ENCODE results near the gene FGA. TPM values are rescaled to one million over a fixed set of nuclear protein-coding genes. Genes with fewer than 3 reads are reported as not detected.

Gene FGA
- total RNA-seq: not detected
- long read RNA-seq: 0 reads

DNA sequence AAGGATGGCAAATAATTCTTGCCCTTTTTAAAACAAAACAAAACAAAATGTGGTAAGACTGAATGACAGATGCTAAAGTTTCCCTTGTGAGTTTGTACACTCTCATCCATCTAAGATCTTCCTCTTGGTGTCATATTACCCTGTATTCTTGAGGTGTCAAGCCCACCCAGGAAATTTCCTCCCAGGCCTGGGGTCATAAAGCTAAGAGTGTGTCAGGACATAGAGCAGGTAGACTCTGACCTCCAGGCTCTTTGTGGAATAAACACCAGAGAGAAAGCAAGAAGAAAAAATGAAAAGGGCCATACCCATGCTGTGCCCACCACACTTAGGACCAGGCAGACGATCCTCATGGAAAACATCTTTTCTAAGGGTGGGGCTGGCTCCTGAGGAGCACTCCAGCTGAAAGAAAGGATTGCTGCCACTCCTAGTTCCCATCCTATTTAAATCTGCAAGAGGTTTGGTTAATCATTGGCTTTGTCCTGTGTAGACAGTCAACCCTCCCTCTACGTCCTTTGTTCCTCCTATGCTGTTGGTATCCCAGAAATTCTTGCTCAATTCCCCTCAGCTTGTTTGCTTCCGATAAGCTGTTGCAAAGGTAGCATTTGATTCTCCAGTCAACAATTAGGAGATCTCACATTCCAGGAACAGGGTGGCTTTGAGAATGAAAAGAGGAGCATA, at the start of gene FGA:
FGA (minus strand) TSS at position 414 of the 678 bp plus-strand sequence; CDS start at position 359, 55 bp downstream.
- intact Hi-C loops (cut with micrococcal nuclease): no loop called here
- DNase-seq (no peak), ATAC-seq (no peak)

DNA sequence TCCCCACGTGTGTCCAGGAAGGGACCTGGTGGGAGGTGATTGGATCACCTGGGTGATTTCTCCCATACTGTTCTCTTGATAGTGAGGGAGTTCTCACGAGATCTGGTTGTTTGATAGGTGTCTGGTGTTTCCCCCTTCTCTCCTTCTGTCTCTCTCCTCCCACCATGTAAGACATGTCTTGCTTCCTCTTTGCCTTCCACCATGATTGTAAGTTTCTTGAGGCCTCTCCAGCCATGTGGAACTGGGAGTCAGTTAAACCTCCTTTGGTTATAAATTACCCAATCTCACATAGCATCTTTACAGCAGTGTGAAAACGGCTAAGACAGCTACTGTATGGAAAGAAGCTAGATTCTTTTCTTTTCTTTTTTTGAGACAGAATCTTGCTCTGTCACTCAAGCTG, 43.5 kb upstream of the FGA start:
- ATAC-seq (no peak), DNase-seq (no peak)
- intact Hi-C loops (cut with micrococcal nuclease): no loop called here

DNA sequence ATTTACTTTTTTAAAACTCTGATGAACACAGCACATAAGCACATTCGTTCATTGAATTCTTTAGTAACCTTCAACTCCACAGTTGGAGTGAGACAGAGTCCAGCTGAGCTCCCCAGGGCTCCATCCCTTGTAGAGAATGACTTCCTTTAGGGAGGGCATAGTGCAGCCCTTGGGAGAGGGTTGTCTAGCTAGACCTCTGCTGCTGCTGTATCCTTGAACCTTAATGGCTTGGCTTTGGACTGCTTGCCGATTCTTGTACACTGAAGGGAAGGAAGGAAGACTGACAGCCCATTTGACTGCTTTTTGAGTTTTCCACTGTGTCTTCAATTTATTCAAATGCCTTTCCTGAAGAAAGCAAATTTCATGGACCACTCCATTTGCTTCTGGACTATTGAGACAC, 41.3 kb upstream of the FGA start:
- ATAC-seq: no peak
- DNase-seq: no peak
- intact Hi-C loops (cut with micrococcal nuclease): no loop called here

DNA sequence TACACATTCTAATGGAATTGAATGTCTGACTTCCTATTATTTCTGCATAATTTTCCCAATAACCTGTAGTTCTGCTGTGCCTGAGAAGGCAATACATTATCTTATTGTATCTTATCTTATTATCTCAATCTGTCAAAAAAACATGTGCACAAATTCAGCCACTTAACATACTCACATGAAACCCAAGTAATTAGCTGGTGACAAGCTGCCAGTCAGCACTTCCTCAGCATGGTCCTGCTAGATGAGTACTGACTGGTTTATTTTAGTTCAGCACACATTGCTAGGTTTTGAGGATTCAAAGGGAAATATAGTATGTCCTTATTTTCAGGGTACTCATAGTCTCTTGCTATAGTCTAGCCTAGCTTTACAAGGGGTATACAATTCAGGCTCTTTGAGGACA, 39.8 kb upstream of the FGA start:
- ATAC-seq (no peak), DNase-seq (no peak)
- intact Hi-C loops (cut with micrococcal nuclease): no loop called here

DNA sequence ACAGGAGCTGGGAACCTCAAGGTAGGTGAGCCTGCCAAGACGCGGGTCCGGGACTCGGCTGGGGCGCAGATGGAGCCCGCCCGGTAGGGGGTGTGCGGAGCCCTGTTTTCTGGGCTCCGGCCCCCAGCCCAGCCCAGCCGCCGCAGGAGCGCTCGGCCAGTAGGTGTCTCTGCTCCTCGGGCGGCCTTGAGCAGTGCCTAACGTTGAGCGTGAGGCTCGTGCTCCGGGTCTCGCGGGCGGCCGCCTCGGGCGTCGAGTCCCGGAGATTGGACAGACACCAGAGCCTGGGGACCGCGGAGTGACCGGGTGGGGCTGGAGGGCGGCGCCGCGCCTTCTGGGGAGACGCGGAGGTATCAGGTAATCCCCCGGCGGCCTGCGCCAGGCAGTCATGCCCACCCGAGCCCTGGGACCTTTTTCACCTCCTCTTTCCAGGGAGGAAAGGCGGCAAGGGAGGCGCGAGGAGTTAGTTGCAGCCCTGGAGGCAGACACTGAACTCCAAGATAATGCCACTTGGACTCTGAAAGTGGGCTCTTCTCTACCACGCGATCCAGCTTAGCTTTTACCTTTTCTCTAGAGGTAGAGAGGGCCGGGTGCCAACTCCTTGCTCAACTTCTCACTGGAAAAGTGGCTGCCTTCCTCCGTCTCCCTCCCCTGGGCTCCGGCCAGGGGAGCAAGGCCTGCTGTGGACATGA, 36.4 kb upstream of the FGA start:
- ATAC-seq: peak; percentile 84
- DNase-seq: peak; percentile 57
- intact Hi-C loops (cut with micrococcal nuclease): no loop called here

DNA sequence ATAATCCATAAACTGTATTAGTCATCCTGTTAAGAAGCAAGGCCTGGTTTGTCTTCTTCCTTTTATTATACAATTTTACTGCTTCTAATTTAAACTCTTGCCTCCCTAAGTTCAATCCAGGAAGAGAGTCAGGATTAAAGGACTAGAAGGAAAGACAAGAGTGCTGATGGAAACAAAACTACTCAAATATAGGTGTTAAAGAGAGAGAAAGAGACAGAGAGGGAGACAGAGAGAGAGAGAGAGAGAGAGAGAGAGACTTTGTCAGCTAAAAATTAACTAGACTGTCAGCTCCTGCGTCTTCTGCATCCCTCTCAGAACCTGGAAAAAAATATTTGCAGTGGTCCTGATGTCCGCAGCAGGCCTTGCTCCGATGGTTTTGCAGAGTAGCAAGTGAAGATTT, 35.4 kb upstream of the FGA start:
- ATAC-seq (no peak), DNase-seq (no peak)
- intact Hi-C loops (cut with micrococcal nuclease): no loop called here

DNA sequence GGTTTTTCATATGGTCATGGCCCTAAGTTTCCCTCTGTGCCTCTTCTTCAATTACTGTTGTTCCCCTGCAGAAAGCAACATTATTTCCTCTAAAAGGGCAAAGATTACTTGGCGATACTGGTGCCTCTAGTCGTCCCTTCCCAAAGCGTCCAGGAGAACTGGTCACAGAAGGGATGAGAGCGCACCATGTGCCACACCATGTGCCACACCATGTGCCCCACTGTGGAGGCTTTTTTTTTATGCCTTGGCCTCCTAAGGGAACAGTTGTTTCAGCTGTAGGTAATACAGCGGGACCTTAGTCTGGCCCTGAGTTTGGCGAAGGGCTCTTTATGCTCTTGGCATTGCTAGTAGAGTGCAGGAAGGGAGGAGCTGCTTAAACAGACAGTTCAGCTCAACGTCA, 33.5 kb upstream of the FGA start:
- intact Hi-C loops (cut with micrococcal nuclease): no loop called here
- no peak for ATAC-seq
- DNase-seq: no peak

DNA sequence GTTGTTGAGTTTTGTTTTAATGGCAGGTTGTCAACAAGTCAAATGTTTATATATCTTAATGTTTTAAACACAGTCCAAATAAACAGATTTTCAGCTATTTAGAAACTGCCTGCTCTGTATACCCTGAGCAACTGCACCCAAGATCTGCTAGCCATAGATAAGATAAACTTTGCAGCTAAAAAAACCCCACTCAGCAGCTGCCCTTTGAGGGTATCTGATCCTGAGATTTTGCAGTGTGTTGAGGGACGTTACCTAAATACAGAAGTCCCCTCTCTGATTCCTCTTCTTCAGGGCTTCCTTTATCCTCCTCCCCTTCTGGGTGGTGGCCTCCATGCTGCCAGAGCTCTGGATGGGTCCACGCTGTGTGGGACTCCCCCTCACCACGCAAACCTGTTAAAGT, 32.9 kb upstream of the FGA start:
- intact Hi-C loops (cut with micrococcal nuclease): no loop called here
- ATAC-seq (no peak), DNase-seq (no peak)

DNA sequence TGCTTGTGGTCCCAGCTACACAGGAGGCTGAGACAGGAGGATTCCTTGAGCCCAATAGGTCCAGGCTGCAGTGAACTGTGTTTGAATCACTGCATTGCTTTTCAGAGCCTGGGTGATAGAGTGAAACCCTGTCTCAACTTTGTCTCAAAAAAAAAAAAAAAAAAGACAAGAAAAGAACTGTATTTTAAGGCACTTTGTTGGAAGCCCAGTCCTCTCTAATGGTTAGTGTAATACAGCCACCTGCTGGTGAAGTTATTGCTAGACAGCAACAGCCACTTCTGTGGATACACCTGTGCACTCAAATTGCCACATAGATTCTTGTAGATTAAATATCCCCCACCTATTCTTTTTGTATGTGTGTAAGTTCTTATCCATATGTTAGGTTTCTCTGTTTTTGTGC, 32.1 kb upstream of the FGA start:
- DNase-seq (no peak), ATAC-seq (no peak)
- intact Hi-C loops (cut with micrococcal nuclease): no loop called here

DNA sequence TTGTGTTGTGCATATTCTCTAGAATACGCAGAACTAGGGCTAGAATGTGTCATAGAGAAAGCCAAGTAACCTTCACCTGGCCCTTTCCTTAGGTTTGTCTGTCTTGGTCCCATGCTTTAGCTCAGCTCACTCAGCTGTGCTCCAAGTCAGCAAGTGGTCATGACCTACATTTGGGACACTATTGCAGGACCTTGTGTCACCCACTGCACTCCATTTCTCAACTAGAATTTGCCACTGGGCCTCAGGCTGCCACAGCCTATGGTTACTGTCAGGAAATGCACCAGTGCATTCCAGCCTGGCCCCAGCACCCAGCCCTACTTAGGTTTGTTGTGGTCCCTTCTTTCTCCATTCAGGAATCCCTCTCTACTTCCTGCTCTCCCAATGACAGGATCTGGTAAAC, 29.6 kb upstream of the FGA start:
- intact Hi-C loops (cut with micrococcal nuclease): no loop called here
- DNase-seq (no peak), ATAC-seq (no peak)

DNA sequence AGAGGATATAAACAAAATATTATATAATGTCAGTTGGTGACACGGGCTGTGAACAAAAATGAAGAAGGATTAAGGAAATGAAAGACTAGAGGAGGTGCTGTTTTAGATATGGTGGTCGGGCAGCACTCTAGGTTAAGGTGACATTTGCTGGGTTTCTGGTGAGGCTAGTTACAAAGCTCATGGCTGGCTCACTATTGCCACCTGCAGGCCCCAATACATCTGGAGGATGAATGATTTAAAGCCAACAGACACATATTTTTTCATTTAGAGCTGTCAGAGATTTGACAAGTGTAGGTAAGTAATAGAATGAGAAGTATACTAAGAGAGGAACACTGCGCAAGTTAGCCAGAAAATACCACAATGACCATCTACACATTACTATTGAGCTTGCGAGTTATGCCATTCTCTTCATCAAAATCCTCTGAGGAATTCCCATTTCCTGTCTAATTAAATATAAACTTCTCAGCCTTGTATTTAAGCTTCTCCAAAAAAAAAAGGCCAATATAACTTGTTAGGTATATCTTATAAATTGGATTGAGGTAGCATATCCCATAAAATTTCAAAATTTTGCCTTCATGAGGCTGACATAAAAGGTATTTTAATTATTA, 28.3 kb upstream of the FGA start:
- ATAC-seq (no peak), DNase-seq (peak; percentile 43)
- intact Hi-C loops (cut with micrococcal nuclease): no loop called here

DNA sequence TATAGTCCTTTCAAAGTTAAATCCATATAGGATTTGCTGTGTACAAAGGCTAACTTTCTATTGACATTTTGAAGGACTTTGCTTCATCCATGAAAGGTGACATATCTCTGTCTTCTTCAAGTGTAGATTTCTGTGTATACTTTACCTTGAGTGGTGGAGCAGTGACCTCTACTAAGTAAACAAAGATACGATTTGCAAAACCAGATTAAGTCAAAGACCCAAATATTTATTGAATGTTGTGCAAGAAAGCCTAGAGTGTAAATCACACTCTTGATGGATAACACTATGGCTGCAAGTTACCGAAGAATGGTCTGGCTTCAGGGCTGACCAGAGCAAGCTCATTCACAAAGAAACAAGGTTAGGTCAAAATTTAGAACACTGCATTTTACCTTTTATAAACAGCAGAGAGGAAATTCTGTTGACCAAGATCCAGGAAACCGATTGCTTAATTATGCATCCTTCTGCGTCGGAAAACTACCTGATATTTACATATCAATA, 27.3 kb upstream of the FGA start:
- ATAC-seq (no peak), DNase-seq (no peak)
- intact Hi-C loops (cut with micrococcal nuclease): no loop called here

DNA sequence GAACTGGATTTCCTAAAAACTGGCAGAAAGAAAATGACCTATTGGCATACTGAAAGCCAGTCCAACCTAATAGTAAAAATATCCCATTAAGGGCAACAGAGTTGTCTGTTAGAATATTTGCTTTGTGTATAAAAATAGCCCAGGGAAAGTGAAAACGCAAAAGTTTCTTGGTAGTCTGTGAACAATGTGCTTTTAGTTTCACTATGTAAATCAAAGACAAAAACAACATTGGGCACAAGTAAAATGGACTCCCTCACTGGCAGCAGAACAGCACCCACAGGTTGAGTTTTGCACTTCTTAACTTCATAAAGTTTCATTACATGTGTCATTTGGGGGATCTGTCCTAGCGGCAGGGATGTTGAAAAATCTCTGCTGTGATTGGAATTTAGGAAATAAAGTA, 26.2 kb upstream of the FGA start:
- ATAC-seq (no peak), DNase-seq (no peak)
- intact Hi-C loops (cut with micrococcal nuclease): no loop called here

DNA sequence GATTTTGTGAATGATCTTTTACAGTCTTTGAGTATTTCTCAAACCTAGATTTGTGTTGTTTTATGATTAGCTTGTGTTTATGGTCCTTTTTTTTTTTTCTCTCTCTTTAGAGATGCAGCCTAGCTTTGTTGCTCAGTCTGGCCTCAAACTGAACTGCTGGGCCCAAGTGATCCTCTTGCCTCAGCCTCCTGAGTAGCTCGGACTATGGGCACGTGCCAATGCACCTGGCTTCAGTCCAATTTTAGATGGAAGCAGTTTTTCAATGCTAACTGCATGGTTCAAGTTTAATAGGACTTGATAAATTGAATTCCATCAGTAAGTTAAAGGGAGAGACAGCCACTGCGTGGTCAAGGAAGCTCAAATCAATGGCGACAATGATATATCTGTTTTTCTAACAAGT, 25.7 kb upstream of the FGA start:
- ATAC-seq (no peak), DNase-seq (no peak)
- intact Hi-C loops (cut with micrococcal nuclease): no loop called here

DNA sequence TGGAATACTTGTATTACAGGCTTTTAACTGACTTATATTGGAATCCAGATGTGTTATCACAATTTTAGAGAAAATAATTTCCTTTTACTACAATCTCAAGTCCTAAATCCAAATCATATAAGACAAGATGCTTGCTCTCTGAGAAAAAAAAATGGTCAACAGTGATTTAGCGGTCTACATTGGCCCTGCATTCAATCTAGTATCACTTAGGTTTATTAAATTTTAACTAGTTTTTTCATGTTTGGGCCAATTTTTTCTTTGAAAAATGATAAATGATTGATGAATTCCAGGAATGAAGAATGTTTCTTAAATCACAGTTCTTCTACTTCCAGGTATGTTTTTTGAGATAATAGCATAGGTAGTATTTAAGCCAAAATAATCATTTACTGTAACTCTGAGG, 24.7 kb upstream of the FGA start:
- no peak for DNase-seq
- intact Hi-C loops (cut with micrococcal nuclease): no loop called here
- ATAC-seq: no peak

DNA sequence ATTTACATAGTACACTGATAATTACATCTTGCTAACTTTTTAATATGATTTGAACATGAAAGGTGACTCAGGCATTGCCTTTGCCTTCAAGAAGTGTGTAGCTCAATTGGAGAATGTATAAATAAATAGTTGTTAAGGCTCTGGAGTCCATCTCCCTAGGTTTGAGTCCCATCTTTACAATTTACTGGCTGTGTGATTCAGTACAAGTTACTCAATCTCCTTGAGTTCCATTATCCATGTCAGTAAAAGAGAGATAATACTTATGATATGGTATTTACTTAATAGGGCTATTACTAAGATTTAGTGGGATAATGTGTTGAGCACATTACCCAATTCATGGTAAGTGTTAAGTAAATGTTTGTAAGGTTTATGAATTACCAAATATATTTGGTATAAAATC, 23.8 kb upstream of the FGA start:
- no peak for DNase-seq
- ATAC-seq: no peak
- intact Hi-C loops (cut with micrococcal nuclease): no loop called here

DNA sequence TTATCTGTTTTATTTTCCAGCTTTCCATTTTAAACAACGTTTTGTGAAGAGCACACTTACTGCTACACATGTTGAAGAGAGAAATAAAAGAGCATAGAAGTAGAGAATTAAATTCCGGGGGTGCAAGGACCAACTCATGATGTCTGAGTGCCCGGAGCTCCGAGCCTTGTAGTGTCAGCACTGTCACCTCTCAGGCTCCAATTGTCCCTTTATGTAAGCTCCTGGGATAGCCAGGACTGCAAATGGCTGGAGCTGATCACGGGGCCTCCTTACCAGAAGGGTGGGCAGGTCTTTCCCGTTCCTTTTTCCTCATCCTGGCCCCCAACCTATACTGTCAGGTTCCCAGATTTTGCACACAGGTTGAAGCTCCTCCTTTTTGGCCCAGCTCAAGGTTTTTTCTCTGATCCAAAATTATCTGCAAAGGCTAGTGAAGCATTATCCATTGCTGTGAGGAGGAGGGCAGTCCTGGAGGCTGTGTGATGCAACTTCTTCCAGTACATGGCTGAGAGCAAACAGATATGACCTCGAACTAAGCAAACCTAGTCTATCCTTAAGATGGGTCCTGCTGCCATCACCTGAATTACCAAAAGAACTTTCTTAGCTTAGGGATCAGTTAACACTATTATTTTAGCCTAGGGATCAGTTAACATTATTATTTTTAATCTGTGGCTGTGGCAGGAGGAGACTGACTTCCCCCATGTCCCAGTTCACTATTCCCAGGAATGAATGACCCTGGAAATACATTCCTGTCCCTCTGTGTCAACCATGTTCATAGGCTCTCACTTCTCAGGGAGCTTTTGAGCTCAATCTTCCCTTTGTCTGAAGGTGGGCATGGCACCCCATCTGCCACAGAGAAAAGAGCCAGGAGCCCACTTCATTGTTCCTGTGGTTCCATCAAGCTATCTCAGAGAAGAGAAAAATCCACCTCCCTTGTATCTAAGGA, 22.2 kb upstream of the FGA start, which contains the start of gene FGG:
FGG (minus strand) TSS at position 185 of the 943 bp plus-strand sequence; CDS start at position 138, 47 bp downstream.
- ATAC-seq (no peak), DNase-seq (no peak)
- intact Hi-C loops (cut with micrococcal nuclease): no loop called here

DNA sequence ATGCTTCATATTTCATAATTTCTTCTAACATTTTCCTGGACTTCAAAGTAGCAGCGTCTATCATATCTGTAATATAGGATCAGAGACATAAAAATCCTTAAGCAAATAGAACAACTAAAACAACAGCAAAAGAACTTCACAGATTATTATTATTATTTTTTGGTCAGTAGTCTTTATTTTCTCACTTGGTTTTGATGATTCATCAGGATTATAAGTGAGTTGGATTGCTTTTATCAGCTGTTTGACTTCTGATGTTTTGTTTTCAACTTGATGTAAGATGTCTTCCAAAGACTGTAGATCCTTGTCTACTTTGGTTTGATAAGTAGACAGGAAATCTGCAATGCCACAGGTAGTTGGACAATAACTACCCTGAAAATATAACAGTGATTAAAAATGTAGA, 21.3 kb upstream of the FGA start:
- intact Hi-C loops (cut with micrococcal nuclease): no loop called here
- DNase-seq (no peak), ATAC-seq (no peak)

DNA sequence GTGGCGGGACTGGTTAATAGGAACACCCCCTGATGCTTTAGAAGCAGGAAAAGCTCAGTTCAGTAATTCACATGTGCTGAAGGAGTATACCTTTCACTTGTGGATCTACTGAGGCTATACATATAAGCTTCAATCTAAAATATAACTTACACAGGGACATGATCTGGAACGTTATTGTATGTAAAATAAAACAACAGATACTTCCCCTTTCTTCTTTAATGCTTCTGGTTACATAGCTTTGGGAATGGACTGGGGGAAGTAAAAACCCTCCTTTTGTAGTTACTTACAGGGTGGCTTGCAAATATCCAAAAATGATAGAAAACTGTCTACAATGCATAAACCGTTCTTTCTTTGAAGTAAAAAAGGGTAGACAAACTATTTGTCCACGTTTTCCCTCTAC, 20.0 kb upstream of the FGA start:
- intact Hi-C loops (cut with micrococcal nuclease): no loop called here
- DNase-seq: no peak
- no peak for ATAC-seq

DNA sequence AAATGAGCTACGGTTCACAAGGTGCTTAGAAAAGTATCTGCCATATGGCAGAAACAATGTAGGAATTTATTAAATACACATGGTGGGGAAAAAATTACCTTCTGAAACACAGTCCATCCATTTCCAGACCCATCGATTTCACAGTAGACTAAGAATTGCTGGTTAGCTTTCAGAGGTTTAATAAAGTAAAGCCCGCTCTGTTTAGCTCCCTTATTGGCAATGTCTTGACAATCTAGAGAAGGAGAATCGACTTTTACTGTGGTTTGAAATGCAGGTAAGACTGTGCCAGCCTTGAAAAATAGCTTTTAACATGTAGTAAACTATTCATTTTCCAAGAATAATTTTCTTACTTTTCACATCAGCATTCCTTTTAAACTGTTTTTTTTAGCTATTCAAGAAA, 19.0 kb upstream of the FGA start:
- DNase-seq: no peak
- no peak for ATAC-seq
- intact Hi-C loops (cut with micrococcal nuclease): no loop called here

Measured in left ventricle myocardium superior (tissue), 1 donor.